HCT116 (cell line): ENCODE measurements around the gene ADAM19. TPM values are rescaled to one million over a fixed set of nuclear protein-coding genes. Genes with fewer than 3 reads are reported as not detected.

Source experiments
- ATAC-seq: fragments of 200-7000 bp; cut with Tn5 transposase; 2 replicates; pipeline ENCODE4 v1.9.1; 2020; ENCODE audit warnings: mild to moderate bottlenecking, moderate library complexity
- BruUV-seq: library from RNA; stranded (reverse); fragments of 400-500 nt; replicated peaks from 2 replicates; lab custom pipeline; 2021; lab: Mats Ljungman, UMichigan
- CTCF ChIA-PET: fragments of 300-600 bp; sonication (Branson Sonifier 250); formaldehyde crosslinking; loops from one replicate; lab custom pipeline; 2021; ENCODE audit warnings: antibody characterized with exemption; lab: Charles Lee
- POLR2A ChIA-PET: fragments of 300-600, 350-600 bp; sonication (Branson Sonifier 250); formaldehyde crosslinking; loops from one replicate; lab custom pipeline; 2021; ENCODE audit warnings: antibody characterized with exemption; lab: Charles Lee
- RAD21 ChIA-PET, 2 experiments: fragments of 300-600 bp; sonication (Branson Sonifier 250); formaldehyde crosslinking; loops; one replicate each; lab custom pipeline; 2023; ENCODE audit warnings: low total read pairs in 2 of 2; ENCODE audit not compliant: uncharacterized antibody in 2 of 2, unreplicated experiment in 2 of 2, low non-redundant PET in 1 of 2; lab: Charles Lee
- DNase-seq: peaks from one replicate; pipeline ENCODE4 v3.0.0-alpha.2; 2010; ENCODE audit warnings: low read depth, low spot score
- H2AFZ ChIP-seq: fragments of 200-600 bp; shearing (Covaris generic), sonication (generic); 2 replicates; pipeline ENCODE4 v1.6.1; 2017; ENCODE audit warnings: low read depth, mixed run types, mixed read lengths, antibody characterized with exemption, low read length; ENCODE audit not compliant: poor library complexity, severe bottlenecking
- H3K27ac ChIP-seq: 2 replicates; pipeline ENCODE4 v1.5.1; 2012; ENCODE audit warnings: low read depth, low read length
- H3K27me3 ChIP-seq: fragments of 200-600 bp; sonication (generic); 2 replicates; pipeline ENCODE4 v1.6.1; 2016; ENCODE audit warnings: mixed run types, low read length, mixed read lengths; ENCODE audit not compliant: insufficient read depth
- H3K36me3 ChIP-seq, 2 experiments: fragments of 200-500 bp in 1 of 2; fragments of 200-600 bp in 1 of 2; sonication (Bioruptor generic) in 1 of 2; sonication (generic) in 1 of 2; 2 replicates each; pipeline versions ENCODE4 v1.5.1 to v1.6.1; 2014 to 2016; ENCODE audit warnings: low read length in 2 of 2, inconsistent platforms in 1 of 2, mixed read lengths in 1 of 2, mixed run types in 1 of 2; ENCODE audit not compliant: insufficient read depth in 2 of 2, control insufficient read depth in 1 of 2
- H3K4me1 ChIP-seq, 2 experiments: fragments of 200-600 bp in 1 of 2; sonication (generic) in 1 of 2; 2 replicates each; pipeline versions ENCODE4 v1.5.1 to v1.6.1; 2012 to 2017; ENCODE audit warnings: low read length in 2 of 2, inconsistent platforms in 1 of 2, mild to moderate bottlenecking in 1 of 2, mixed read lengths in 1 of 2, mixed run types in 1 of 2, moderate library complexity in 1 of 2; ENCODE audit not compliant: insufficient read depth in 2 of 2, control insufficient read depth in 1 of 2
- H3K4me2 ChIP-seq: fragments of 200-600 bp; sonication (generic); 2 replicates; pipeline ENCODE4 v1.6.1; 2017; ENCODE audit warnings: mixed run types, low read length, mixed read lengths
- H3K4me3 ChIP-seq, 2 experiments: fragments of 200-600 bp in 1 of 2; sonication (generic) in 1 of 2; replicated peaks in 1 of 2; 2 replicates each; pipeline ENCODE4 v1.5.1; 2011 to 2016; ENCODE audit warnings: low read length in 2 of 2, control low read depth in 1 of 2, low read depth in 1 of 2, mild to moderate bottlenecking in 1 of 2, mixed read lengths in 1 of 2, mixed run types in 1 of 2
- H3K79me2 ChIP-seq: fragments of 200-600 bp; sonication (generic); 2 replicates; pipeline ENCODE4 v1.6.1; 2017; ENCODE audit warnings: mild to moderate bottlenecking, mixed run types, low read length, moderate library complexity, mixed read lengths; ENCODE audit not compliant: insufficient read depth
- H3K9ac ChIP-seq: fragments of 200-600 bp; sonication (generic); 2 replicates; pipeline ENCODE4 v1.6.1; 2016; ENCODE audit warnings: low read length, mixed read lengths
- H3K9me2 ChIP-seq: fragments of 200-600 bp; sonication (generic), shearing (Covaris generic); 2 replicates; pipeline ENCODE4 v1.6.1; 2017; ENCODE audit warnings: mixed run types, mild to moderate bottlenecking, moderate library complexity; ENCODE audit not compliant: insufficient read depth
- H3K9me3 ChIP-seq, 2 experiments: fragments of 200-500 bp in 1 of 2; fragments of 200-600 bp in 1 of 2; sonication (Bioruptor generic) in 1 of 2; sonication (generic) in 1 of 2; 2 replicates each; pipeline ENCODE4 v1.6.1; 2014 to 2017; ENCODE audit warnings: low read length in 2 of 2, mixed read lengths in 2 of 2, inconsistent platforms in 1 of 2, low read depth in 1 of 2, mild to moderate bottlenecking in 1 of 2, mixed run types in 1 of 2, moderate library complexity in 1 of 2; ENCODE audit not compliant: control insufficient read depth in 1 of 2, insufficient read depth in 1 of 2
- H4K20me1 ChIP-seq: fragments of 200-600 bp; sonication (generic), shearing (Covaris generic); 2 replicates; pipeline ENCODE4 v1.6.1; 2017; ENCODE audit warnings: mixed run types, mild to moderate bottlenecking, moderate library complexity; ENCODE audit not compliant: insufficient read depth
- CTCF ChIP-seq, 3 experiments: fragments of 200-600 bp in 1 of 3; sonication (generic) in 1 of 3; IDR thresholded peaks in 2 of 3; conservative IDR thresholded peaks in 1 of 3; 2 replicates each; pipeline ENCODE4 v1.5.1; 2012 to 2017; ENCODE audit warnings: low read depth in 2 of 3, low read length in 2 of 3, antibody characterized with exemption in 1 of 3, borderline replicate concordance in 1 of 3, control low read depth in 1 of 3, mild to moderate bottlenecking in 1 of 3, mixed read lengths in 1 of 3, mixed run types in 1 of 3, moderate library complexity in 1 of 3; ENCODE audit not compliant: insufficient read depth in 1 of 3
- EZH2phosphoT487 ChIP-seq: fragments of 200-600 bp; IDR thresholded peaks from 2 replicates; pipeline ENCODE4 v1.6.1; 2018; ENCODE audit warnings: antibody characterized with exemption, borderline replicate concordance
- FOSL1 ChIP-seq: IDR thresholded peaks from 2 replicates; pipeline ENCODE4 v1.6.1; 2012; ENCODE audit warnings: low read depth
- POLR2AphosphoS5 ChIP-seq: IDR thresholded peaks from 2 replicates; pipeline ENCODE4 v1.6.1; 2011; ENCODE audit warnings: mild to moderate bottlenecking, low read depth, low read length, moderate library complexity
- REST ChIP-seq: IDR thresholded peaks from 2 replicates; pipeline ENCODE4 v1.6.1; 2012; ENCODE audit warnings: low read depth
- ZNF274 ChIP-seq: fragments of 200-500 bp; sonication (Bioruptor generic); IDR thresholded peaks from 2 replicates; pipeline ENCODE4 v1.6.1; 2014; ENCODE audit warnings: mild to moderate bottlenecking, low read depth, low read length, inconsistent platforms
- intact Hi-C: fragments of 100-400 bp; cut with micrococcal nuclease; formaldehyde crosslinking; loops from 2 replicates; pipeline ENCODE4 v1.10.0; 2022
- total RNA-seq: library from RNA; stranded (reverse); gene quantifications from one replicate; pipeline ENCODE4 v1.2.1, GENCODE V29; 2021; ENCODE audit not compliant: unreplicated experiment

Gene ADAM19
- total RNA-seq, 1 experiment from 2014 or later, result 77.3 TPM

GRCh38 chr5:157540124-157540523 is 35.5 kb downstream of the ADAM19 start:
- H3K4me3 ChIP-seq, result no peak overlapping the region
- CTCF ChIA-PET, result no interaction called here
- H3K36me3 ChIP-seq, result peaks cover 9 to 16% of the 10 kb centered on the region in 2 experiments; a peak in 3 of 4 replicates
- H3K4me1 ChIP-seq, result peaks cover 0 to 13% of the 10 kb centered on the region in 2 experiments; a peak in 1 of 4 replicates
- DNase-seq, result no peak
- no peak for ATAC-seq
- no peaks in the 10 kb centered on the region for H3K27me3 ChIP-seq
- TF ChIP-seq CTCF (IDR thresholded peaks at IDR 0.05 in 2 of 3, conservative IDR thresholded peaks at IDR 0.05 in 1 of 3; ENCODE audit: borderline replicate concordance in 1 of 3, insufficient read depth in 1 of 3, low read depth in 2 of 3, low read length in 2 of 3), result no peak
- TF ChIP-seq FOSL1, result no peak
- TF ChIP-seq EZH2phosphoT487, result no peak
- no peak for TF ChIP-seq POLR2AphosphoS5
- no peak for TF ChIP-seq REST
- no peak for TF ChIP-seq ZNF274
- TF ChIP-seq, all 23 proteins: peak for 0
- no TSS peak for BruUV-seq
- intact Hi-C loops, result no loop called here
- H3K79me2 ChIP-seq, result peaks cover 68% of the 10 kb centered on the region; the same call in 1 of the 2 replicates
- H3K9me3 ChIP-seq, result no peaks in the 10 kb centered on the region
- ChIA-PET RAD21 (no interaction called here), POLR2A (no interaction called here)
- no peak overlapping the region for H3K4me2 ChIP-seq
- H3K9me2 ChIP-seq, result peaks cover 3% of the 10 kb centered on the region; the same call in 1 of the 2 replicates
- H4K20me1 ChIP-seq, result no peaks in the 10 kb centered on the region
- no peak overlapping the region for H2AFZ ChIP-seq
- no peak overlapping the region for H3K27ac ChIP-seq
- no peak overlapping the region for H3K9ac ChIP-seq
